HepG2 (cell line): ENCODE measurements around the gene ACOT9. TPM values are rescaled to one million over a fixed set of nuclear protein-coding genes. Genes with fewer than 3 reads are reported as not detected.

Source experiments
- ARNTL ChIP-seq: sonication (generic); formaldehyde crosslinking; IDR thresholded peaks from 2 replicates; pipeline ENCODE4 v1.4.0; 2020; ENCODE audit warnings: mild to moderate bottlenecking, missing genetic modification reagents
- DMAP1 ChIP-seq: IDR thresholded peaks from 2 replicates; pipeline ENCODE4 v1.6.1; 2016
- DPF2 ChIP-seq: sonication (generic); formaldehyde crosslinking; IDR thresholded peaks from 2 replicates; pipeline ENCODE4 v1.4.0; 2020; ENCODE audit warnings: mild to moderate bottlenecking, low read depth, missing genetic modification reagents, borderline replicate concordance
- GATAD1 ChIP-seq: IDR thresholded peaks from 2 replicates; pipeline ENCODE4 v1.6.1; 2016; ENCODE audit warnings: missing genetic modification reagents, missing compliant biosample characterization
- KMT2B ChIP-seq: IDR thresholded peaks from 2 replicates; pipeline ENCODE4 v1.6.1; 2016; ENCODE audit warnings: missing genetic modification reagents, missing compliant biosample characterization
- PHF20 ChIP-seq: sonication (generic); formaldehyde crosslinking; IDR thresholded peaks from 2 replicates; pipeline ENCODE4 v1.5.0; 2020; ENCODE audit warnings: mild to moderate bottlenecking, missing genetic modification reagents
- POGZ ChIP-seq: sonication (generic); formaldehyde crosslinking; IDR thresholded peaks from 2 replicates; pipeline ENCODE4 v1.4.0; 2020; ENCODE audit warnings: mild to moderate bottlenecking, missing genetic modification reagents
- RFX3 ChIP-seq: IDR thresholded peaks from 2 replicates; pipeline ENCODE4 v1.6.1; 2016; ENCODE audit warnings: missing biosample characterization, missing genetic modification reagents
- SKI ChIP-seq: fragments of 450-650 bp; IDR thresholded peaks from one replicate; pipeline ENCODE4 v1.6.1; 2018; ENCODE audit warnings: mild to moderate bottlenecking; ENCODE audit not compliant: partially characterized antibody
- ZNF326 ChIP-seq: sonication (generic); formaldehyde crosslinking; IDR thresholded peaks from 2 replicates; pipeline ENCODE4 v1.4.0; 2020; ENCODE audit warnings: missing genetic modification reagents, borderline replicate concordance
- ZNF577 ChIP-seq: sonication (generic); formaldehyde crosslinking; IDR thresholded peaks from 2 replicates; pipeline ENCODE4 v1.4.0; 2020; ENCODE audit warnings: mild to moderate bottlenecking, low read depth, missing genetic modification reagents, borderline replicate concordance
- ZNF724P ChIP-seq: sonication (generic); formaldehyde crosslinking; IDR thresholded peaks from 2 replicates; pipeline ENCODE4 v1.8.0; 2022; ENCODE audit warnings: missing genetic modification reagents, borderline replicate concordance
- ZNF776 ChIP-seq: sonication (generic); formaldehyde crosslinking; IDR thresholded peaks from 2 replicates; pipeline ENCODE4 v1.4.0; 2020; ENCODE audit warnings: mild to moderate bottlenecking, missing genetic modification reagents
- polyA plus RNA-seq, 8 experiments: library from polyadenylated mRNA; depleted of rRNA in 3 of 8; stranded (reverse) in 7 of 8; unstranded in 1 of 8; fragments of >200 nt; fragmentation: Illumina TruSeq in 4 of 8; extraction: Trizol in 4 of 8; gene quantifications; 2 replicates each; pipeline versions ENCODE4 v1.2.1 to v1.2.3, GENCODE V29; 2011 to 2016; ENCODE audit warnings: low read depth in 4 of 8, missing spikeins in 1 of 8, mixed read lengths in 1 of 8; ENCODE audit not compliant: insufficient read depth in 1 of 8
- total RNA-seq, 5 experiments: library from RNA; depleted of rRNA; stranded (reverse); fragments of >200 nt; fragmentation: Illumina TruSeq; extraction: Trizol; gene quantifications; 2 replicates each; pipeline ENCODE4 v1.2.3, GENCODE V29; 2016; ENCODE audit warnings: low read depth in 1 of 5
- TF ChIP-seq, protein P1 (sequence below): sonication (generic); formaldehyde crosslinking; IDR thresholded peaks from 2 replicates; pipeline ENCODE4 v1.4.0; 2020; ENCODE audit warnings: missing genetic modification reagents, borderline replicate concordance
- TF ChIP-seq, protein P2 (sequence below): sonication (generic); formaldehyde crosslinking; IDR thresholded peaks from 2 replicates; pipeline ENCODE4 v1.4.0; 2020; ENCODE audit warnings: missing genetic modification reagents
- TF ChIP-seq, protein P3 (sequence below): sonication (generic); formaldehyde crosslinking; IDR thresholded peaks from 2 replicates; pipeline ENCODE4 v1.4.0; 2020; ENCODE audit warnings: missing genetic modification reagents, low read depth, mild to moderate bottlenecking, borderline replicate concordance
- TF ChIP-seq, protein P4 (sequence below): sonication (generic); formaldehyde crosslinking; IDR thresholded peaks from 2 replicates; pipeline ENCODE4 v1.8.0; 2023; ENCODE audit warnings: mild to moderate bottlenecking, missing genetic modification reagents
- TF ChIP-seq, protein P5 (sequence below): sonication (generic); formaldehyde crosslinking; IDR thresholded peaks from 2 replicates; pipeline ENCODE4 v1.4.0; 2020; ENCODE audit warnings: missing genetic modification reagents
- TF ChIP-seq, protein P6 (sequence below): sonication (generic); formaldehyde crosslinking; conservative IDR thresholded peaks from 2 replicates; pipeline ENCODE4 v1.4.0; 2020; ENCODE audit warnings: missing genetic modification reagents

ACOT9 gene
- total and polyA plus RNA-seq, 2 of the 13 experiments (the other 11 are each of a cell fraction or from before 2014, with no cell fraction given), result 33.3 to 36.9 TPM

DNA sequence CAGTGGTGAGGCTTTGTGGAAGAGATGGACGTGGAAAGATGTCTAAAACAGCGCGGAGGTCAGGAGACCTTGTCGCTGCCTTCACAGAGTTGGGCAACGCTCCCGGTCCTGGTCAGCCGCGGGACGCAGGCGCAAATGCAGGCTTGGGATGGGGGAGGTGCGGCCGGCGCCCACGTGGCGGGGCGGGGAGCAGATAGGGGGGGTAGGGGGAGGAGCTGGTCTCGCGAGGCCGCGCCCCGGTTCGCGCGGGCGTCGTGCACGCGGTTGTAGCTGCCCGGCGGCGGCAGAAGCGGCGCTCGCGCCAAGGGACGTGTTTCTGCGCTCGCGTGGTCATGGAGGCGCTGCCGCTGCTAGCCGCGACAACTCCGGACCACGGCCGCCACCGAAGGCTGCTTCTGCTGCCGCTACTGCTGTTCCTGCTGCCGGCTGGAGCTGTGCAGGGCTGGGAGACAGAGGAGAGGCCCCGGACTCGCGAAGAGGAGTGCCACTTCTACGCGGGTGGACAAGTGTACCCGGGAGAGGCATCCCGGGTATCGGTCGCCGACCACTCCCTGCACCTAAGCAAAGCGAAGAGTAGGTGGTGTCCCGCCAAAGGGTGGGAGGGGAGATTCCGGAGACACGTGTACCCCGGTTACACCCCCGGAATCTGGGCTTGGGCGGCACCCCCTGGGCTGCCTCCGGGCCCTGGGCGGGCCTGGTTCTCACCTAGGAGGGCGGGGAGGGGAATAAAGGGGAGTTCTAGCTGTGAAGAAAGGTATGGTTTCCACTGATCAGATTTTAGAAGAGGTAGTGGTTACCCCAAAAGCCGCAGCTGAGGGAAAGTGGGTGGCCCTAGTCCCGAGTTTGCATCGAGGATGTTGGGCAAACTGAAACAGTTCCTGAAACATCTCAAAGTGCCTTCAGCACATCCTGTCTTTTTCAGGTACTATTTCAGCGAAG, 75.6 kb downstream of the ACOT9 start, which contains the start of gene PRDX4 (continued):
- no peak for TF ChIP-seq ZNF577 (CRISPR knock-in tag)
- TF ChIP-seq, protein P1, sequence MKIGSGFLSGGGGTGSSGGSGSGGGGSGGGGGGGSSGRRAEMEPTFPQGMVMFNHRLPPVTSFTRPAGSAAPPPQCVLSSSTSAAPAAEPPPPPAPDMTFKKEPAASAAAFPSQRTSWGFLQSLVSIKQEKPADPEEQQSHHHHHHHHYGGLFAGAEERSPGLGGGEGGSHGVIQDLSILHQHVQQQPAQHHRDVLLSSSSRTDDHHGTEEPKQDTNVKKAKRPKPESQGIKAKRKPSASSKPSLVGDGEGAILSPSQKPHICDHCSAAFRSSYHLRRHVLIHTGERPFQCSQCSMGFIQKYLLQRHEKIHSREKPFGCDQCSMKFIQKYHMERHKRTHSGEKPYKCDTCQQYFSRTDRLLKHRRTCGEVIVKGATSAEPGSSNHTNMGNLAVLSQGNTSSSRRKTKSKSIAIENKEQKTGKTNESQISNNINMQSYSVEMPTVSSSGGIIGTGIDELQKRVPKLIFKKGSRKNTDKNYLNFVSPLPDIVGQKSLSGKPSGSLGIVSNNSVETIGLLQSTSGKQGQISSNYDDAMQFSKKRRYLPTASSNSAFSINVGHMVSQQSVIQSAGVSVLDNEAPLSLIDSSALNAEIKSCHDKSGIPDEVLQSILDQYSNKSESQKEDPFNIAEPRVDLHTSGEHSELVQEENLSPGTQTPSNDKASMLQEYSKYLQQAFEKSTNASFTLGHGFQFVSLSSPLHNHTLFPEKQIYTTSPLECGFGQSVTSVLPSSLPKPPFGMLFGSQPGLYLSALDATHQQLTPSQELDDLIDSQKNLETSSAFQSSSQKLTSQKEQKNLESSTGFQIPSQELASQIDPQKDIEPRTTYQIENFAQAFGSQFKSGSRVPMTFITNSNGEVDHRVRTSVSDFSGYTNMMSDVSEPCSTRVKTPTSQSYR (CRISPR knock-in tag), result peak; percentile 97
- TF ChIP-seq ARNTL (CRISPR knock-in tag), result 0 out of 2 replicates have a peak, but pooled peaks have one; percentile 34
- peak; percentile 75; the same call in 1 of the 2 replicates for TF ChIP-seq KMT2B (CRISPR knock-in tag)
- peak; percentile 91 for TF ChIP-seq DMAP1 (CRISPR knock-in tag)
- TF ChIP-seq, protein P2, sequence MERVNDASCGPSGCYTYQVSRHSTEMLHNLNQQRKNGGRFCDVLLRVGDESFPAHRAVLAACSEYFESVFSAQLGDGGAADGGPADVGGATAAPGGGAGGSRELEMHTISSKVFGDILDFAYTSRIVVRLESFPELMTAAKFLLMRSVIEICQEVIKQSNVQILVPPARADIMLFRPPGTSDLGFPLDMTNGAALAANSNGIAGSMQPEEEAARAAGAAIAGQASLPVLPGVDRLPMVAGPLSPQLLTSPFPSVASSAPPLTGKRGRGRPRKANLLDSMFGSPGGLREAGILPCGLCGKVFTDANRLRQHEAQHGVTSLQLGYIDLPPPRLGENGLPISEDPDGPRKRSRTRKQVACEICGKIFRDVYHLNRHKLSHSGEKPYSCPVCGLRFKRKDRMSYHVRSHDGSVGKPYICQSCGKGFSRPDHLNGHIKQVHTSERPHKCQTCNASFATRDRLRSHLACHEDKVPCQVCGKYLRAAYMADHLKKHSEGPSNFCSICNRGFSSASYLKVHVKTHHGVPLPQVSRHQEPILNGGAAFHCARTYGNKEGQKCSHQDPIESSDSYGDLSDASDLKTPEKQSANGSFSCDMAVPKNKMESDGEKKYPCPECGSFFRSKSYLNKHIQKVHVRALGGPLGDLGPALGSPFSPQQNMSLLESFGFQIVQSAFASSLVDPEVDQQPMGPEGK (CRISPR knock-in tag), result peak; percentile 78
- TF ChIP-seq POGZ, result peak; percentile 30; the same call in 1 of the 2 replicates
- TF ChIP-seq, protein P3, sequence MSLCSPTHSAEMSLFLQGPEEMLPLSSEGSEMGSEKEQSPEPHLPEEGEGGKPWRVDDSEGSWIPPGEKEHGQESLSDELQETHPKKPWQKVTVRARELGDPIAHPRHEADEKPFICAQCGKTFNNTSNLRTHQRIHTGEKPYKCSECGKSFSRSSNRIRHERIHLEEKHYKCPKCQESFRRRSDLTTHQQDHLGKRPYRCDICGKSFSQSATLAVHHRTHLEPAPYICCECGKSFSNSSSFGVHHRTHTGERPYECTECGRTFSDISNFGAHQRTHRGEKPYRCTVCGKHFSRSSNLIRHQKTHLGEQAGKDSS (CRISPR knock-in tag), result no peak
- TF ChIP-seq, protein P4, sequence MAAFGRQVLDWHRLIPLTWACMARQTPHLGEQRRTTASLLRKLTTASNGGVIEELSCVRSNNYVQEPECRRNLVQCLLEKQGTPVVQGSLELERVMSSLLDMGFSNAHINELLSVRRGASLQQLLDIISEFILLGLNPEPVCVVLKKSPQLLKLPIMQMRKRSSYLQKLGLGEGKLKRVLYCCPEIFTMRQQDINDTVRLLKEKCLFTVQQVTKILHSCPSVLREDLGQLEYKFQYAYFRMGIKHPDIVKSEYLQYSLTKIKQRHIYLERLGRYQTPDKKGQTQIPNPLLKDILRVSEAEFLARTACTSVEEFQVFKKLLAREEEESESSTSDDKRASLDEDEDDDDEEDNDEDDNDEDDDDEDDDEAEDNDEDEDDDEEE (CRISPR knock-in tag), result no peak
- no peak for TF ChIP-seq ZNF724P
- no peak for TF ChIP-seq DPF2 (CRISPR knock-in tag)
- TF ChIP-seq PHF20 (CRISPR knock-in tag), result 0 out of 2 replicates have a peak, but pooled peaks have one; percentile 42
- TF ChIP-seq, protein P5, sequence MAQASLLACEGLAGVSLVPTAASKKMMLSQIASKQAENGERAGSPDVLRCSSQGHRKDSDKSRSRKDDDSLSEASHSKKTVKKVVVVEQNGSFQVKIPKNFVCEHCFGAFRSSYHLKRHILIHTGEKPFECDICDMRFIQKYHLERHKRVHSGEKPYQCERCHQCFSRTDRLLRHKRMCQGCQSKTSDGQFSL (CRISPR knock-in tag), result peak; percentile 85
- TF ChIP-seq ZNF776, result peak; percentile 44; the same call in 1 of the 2 replicates
- TF ChIP-seq, protein P6, sequence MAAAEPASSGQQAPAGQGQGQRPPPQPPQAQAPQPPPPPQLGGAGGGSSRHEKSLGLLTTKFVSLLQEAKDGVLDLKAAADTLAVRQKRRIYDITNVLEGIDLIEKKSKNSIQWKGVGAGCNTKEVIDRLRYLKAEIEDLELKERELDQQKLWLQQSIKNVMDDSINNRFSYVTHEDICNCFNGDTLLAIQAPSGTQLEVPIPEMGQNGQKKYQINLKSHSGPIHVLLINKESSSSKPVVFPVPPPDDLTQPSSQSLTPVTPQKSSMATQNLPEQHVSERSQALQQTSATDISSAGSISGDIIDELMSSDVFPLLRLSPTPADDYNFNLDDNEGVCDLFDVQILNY, result 0 out of 2 replicates have a peak, but pooled peaks have one; percentile 46
- TF ChIP-seq GATAD1 (CRISPR knock-in tag), result 0 out of 2 replicates have a peak, but pooled peaks have one; percentile 25
- TF ChIP-seq RFX3 (CRISPR knock-in tag), result no peak
- no peak for TF ChIP-seq ZNF326
- TF ChIP-seq SKI, result no peak
